GM19043 (cell line): ENCODE data around the gene C1QTNF9.
"Not testable (repeated sequence)": the region's sequence is repeated elsewhere in the genome, so short reads cannot be mapped to it uniquely, and the experiment has no call there.

ENCODE experiments used
- ATAC-seq: cut with Tn5 transposase; IDR thresholded peaks from one replicate; pipeline ENCODE4 v1.9.1; 2021; ENCODE audit warnings: low read depth; ENCODE audit not compliant: unreplicated experiment

C1QTNF9 gene

DNA sequence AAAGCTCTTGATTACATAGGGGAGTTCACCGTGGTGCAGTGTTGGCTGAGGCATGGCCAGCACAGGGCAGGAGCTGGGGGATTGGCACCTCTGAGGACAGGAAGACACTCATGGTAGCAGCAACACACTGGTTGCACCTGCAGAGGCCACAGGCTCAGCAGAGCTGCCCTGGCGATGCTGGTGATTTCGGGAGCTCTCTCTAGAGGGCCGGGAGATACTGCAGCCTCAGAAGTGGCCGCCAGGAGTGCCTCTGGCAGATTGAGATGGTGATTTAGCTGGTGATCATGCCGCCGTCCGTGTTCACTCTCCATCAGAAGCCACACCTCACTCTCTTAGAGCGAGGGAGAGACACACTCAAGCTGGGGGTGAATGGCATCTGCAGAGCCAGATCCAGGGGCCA lies 49.9 kb downstream of the C1QTNF9 start:
- not testable (repeated sequence) for ATAC-seq

DNA sequence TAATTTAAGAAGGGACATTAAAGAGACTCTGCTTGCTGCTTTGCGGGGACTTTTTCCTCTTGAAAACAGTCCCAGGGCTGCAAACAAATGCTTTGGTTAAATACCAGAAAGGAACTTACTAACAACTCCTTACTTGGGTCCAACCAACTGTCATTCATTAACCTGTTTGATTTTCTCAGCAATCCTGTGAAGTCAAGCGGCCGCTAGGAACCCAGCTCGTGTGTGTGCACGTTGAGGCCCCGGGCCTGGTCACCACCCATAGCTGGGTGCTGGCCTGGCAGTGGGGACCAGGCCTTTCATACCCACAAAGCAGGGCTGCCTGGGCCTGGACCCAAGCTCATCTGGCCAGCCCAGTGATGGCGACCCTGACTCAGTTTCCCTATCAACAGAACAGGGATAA lies 50.7 kb downstream of the C1QTNF9 start:
- no peak for ATAC-seq

DNA sequence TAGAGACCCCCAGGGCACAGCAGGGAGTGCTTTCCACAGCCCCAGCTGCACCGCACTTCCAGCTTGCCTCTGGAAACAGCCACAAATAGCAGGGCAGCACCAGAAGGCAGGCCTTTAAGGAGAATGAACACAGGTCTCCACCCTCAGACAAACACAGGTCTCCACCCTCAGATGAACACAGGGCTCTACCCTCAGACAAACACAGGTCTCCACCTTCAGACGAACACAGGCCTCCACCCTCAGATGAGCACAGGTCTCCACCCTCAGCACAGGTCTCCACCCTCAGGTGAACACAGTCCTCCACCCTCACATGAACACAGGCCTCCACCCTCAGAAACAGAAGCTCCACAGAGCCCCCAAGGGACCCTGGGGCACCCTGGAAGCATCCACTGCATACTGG lies 51.7 kb downstream of the C1QTNF9 start:
- ATAC-seq = no peak

DNA sequence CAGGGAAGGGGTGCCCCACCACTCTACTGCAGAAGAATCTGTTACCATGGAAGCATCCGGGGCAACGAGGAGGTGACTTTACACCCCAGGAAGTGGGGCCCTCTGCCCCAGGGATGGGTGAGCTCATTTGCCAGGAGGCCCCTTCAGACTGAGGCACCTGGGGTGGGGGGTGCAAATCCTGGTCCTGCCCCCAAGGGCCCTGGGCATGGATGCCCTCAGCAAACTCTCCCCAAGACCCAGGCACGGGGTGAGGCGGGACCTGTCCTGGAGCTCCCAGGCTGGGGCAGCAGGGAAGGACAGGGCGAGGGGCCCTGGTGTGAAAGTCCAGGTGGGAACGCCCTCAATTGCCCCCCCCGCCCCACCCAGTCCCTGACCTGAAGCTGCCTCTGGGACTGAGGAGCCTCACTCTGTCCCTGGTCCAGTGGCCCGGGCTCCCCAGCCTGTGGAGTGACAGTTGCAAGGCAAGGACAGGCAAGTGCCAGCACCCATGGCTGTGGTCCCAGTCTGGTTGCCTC lies 52.5 kb downstream of the C1QTNF9 start:
- ATAC-seq = no peak

DNA sequence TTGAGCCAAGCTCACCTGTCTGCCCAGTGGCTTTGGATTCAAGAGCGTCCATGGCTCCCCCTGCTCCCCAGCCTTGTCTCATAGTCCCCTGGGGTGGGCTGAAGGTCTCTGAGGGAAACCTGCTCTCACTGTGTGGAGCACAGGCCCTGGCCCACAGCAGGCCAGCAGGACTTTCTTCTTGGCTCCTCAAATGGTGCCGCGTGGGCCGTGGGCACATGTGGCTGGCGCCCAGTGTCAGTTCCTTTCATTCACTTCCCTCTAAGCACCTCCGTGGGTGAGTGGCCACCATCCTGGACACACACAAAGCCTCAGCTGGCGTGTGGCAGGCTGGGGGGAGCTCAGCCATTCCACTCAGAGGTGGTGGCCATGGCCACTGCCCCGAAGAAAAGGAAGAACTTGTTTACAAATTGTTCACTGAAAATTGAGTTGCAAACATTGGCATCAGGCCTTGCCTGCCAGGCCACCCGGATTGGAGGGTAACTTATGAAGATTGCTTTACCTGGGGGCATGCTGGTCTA lies 53.1 kb downstream of the C1QTNF9 start:
- ATAC-seq = no peak

DNA sequence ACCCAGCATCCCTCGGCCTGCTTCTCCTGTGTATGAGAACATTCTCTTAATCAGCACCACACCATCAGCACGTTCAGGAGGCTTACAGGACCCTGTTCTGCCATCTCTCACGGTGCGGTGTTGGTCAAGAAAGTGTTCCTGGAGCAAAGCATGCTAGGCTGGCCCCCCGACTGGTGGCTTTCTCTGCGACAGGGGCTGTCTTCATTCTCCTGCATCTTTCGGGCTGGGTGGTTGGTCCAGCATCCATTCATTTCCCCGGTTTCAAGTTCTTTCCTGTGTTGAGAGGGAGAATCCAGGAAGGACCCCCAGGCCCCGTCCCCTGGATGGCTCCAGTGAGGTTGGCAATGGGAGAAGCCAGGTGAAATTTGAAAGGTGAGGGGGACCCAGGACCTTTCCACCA lies 55.8 kb downstream of the C1QTNF9 start:
- ATAC-seq = no peak

DNA sequence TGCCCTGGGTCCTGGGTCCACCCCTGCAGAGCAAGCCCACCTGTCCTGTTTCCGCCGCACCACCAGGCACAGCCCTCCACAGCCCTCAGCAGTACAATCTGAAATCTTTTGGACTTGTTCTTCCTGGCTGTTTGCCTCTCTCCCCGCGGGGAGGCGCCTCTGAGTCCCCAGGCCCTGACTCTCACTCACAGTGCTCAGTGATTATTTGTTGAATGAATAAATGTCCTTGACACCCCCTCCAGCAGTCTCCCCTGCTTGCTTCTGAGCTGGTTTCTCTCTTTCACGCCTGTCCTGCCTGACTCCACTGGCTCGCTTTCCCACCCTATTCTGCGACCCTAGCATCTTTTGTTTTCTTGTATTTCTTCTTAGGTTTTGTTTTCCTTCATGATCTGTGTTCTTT lies 56.9 kb downstream of the C1QTNF9 start:
- not testable (repeated sequence) for ATAC-seq

DNA sequence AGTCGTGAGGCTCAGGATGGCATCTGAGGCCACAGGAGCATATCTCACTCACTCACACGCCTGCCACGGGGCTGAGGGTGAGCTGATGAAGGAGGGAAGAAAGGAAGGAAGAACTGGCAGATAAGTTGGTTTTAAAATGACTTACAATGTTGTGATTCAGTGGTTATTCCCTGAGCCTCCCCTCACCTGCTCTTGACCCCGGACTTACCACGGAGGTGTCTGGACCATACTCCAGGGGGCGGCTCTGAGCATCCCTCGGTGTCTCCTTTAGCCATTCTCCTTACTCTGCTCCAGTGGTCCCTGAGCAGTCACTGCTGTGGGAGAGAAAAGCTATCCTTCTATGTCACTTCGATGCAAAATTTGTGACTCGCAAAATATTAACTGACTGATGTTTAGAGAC lies 61.9 kb downstream of the C1QTNF9 start:
- ATAC-seq = not testable (repeated sequence)
